Measurements from ENCODE around the gene ALG8. TPM values are rescaled to one million over a fixed set of nuclear protein-coding genes. Genes with fewer than 3 reads are reported as not detected.

ALG8 gene
- total RNA-seq = 34.6 and 40.5 TPM in 2 replicates

GRCh38 chr11:78139422-78140391 is at the start of gene ALG8:
TSS of gene ALG8 (minus strand) at chr11:78139626. CDS start at chr11:78139588, 38 bp downstream.

GRCh38 chr11:78188286-78189173 is 49.1 kb upstream of the ALG8 start, which contains the start of the genes KCTD21 and USP35:
TSS of gene KCTD21 (minus strand) at chr11:78188626. CDS start at chr11:78174554, 14,072 bp downstream.
TSS of gene USP35 (plus strand) at chr11:78188919. CDS start at chr11:78196246, 7,327 bp downstream.

GRCh38 chr11:78079232-78080083 is 60.0 kb downstream of the ALG8 start, which contains the start of gene NDUFC2:
TSS of gene NDUFC2 (minus strand) at chr11:78079862. CDS start at chr11:78079744, 118 bp downstream.

GRCh38 chr11:78063440-78064181 is 75.8 kb downstream of the ALG8 start, which contains the start of gene THRSP:
TSS of gene THRSP (plus strand) at chr11:78063861. CDS start at chr11:78063882, 21 bp downstream.

Other genes with a start within 250 kb of the ALG8 start
- gene INTS4, start 145.0 kb downstream of the ALG8 start, total RNA-seq = 20.8 and 22.0 TPM in 2 replicates
- gene KCTD14, start 116.3 kb downstream of the ALG8 start, total RNA-seq = 5.9 and 6.9 TPM in 2 replicates
- not detected in 2 replicates for gene THRSP, start 75.8 kb downstream of the ALG8 start, total RNA-seq
- 186 and 211 TPM in 2 replicates for gene NDUFC2, start 59.8 kb downstream of the ALG8 start, total RNA-seq
- 7.4 and 7.7 TPM in 2 replicates for gene KCTD21, start 49.0 kb upstream of the ALG8 start, total RNA-seq
- gene USP35, start 49.3 kb upstream of the ALG8 start, total RNA-seq = 6.1 and 7.4 TPM in 2 replicates

Data from bronchus fibroblast of lung (primary cell).